ENCODE data around the gene ZKSCAN1.

ZKSCAN1 gene

DNA sequence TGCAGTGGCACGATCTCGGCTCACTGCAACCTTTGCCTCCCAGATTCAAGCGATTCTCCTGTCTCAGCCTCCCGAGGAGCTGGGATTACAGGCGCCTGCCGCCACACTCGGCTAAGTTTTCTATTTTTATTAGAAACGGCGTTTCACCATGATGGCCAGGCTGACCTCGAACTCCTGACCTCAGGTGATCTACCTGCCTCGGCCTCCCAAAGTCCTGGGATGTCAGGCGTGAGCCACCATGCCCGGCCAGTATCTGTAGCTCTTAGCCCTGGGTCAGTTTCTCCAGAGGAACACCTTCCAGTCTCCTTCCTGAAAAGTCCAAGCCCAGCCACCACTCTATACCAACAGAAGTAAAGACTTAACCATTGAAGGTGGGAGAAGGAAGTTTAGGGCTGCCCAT, 15.2 kb upstream of the ZKSCAN1 start:
- H3K23ac ChIP-seq (ENCODE audit: low read length) = no peak overlapping the region
- WGBS (ENCODE audit: extremely low coverage, insufficient coverage, insufficient read length) = no CpG with 5 or more reads among the region's 13 CpGs
- no peak overlapping the region for H3K4ac ChIP-seq (ENCODE audit: low read depth, low read length)
- no peak for DNase-seq
- no peak overlapping the region for H3K4me3 ChIP-seq (ENCODE audit: low read depth, low read length)
- H2AK5ac ChIP-seq (ENCODE audit: low read length) = no peak overlapping the region
- H2BK5ac ChIP-seq (ENCODE audit: low read depth, low read length, poor library complexity) = no peak overlapping the region
- H3K79me1 ChIP-seq (ENCODE audit: low read length) = no peaks in the 10 kb centered on the region
- no peak overlapping the region for H3K18ac ChIP-seq (ENCODE audit: low read length)
- H2BK12ac ChIP-seq (ENCODE audit: low read length) = no peak overlapping the region
- H3K9me3 ChIP-seq (ENCODE audit: insufficient read depth, low read depth, low read length) = no peaks in the 10 kb centered on the region
- no peak overlapping the region for H3K9ac ChIP-seq (ENCODE audit: low read length)
- no peak overlapping the region for H3K14ac ChIP-seq (ENCODE audit: low read length)
- H3K79me2 ChIP-seq (ENCODE audit: control insufficient read depth, insufficient read depth, low read length, poor library complexity) = no peaks in the 10 kb centered on the region
- H3K27me3 ChIP-seq (ENCODE audit: insufficient read depth, low read length) = no peaks in the 10 kb centered on the region
- no peaks in the 10 kb centered on the region for H3K4me1 ChIP-seq (ENCODE audit: control insufficient read depth in 1 of 2, insufficient read depth in 2 of 2, low read length in 2 of 2)
- H2AFZ ChIP-seq (ENCODE audit: insufficient read depth, low read length, poor library complexity) = no peak overlapping the region
- H4K8ac ChIP-seq (ENCODE audit: low read depth, low read length) = no peak overlapping the region
- H3K27ac ChIP-seq (ENCODE audit: low read depth, low read length) = no peak overlapping the region
- H4K12ac ChIP-seq (ENCODE audit: low read depth, low read length) = no peak overlapping the region
- no peak overlapping the region for H3K4me2 ChIP-seq (ENCODE audit: low read length)
- H2BK120ac ChIP-seq (ENCODE audit: insufficient read depth, low read length, poor library complexity) = no peak overlapping the region
- H3K36me3 ChIP-seq (ENCODE audit: control insufficient read depth in 1 of 2, insufficient read depth in 2 of 2, low read length in 2 of 2) = no peaks in the 10 kb centered on the region
- no peak overlapping the region for H4K91ac ChIP-seq (ENCODE audit: low read depth, low read length)

DNA sequence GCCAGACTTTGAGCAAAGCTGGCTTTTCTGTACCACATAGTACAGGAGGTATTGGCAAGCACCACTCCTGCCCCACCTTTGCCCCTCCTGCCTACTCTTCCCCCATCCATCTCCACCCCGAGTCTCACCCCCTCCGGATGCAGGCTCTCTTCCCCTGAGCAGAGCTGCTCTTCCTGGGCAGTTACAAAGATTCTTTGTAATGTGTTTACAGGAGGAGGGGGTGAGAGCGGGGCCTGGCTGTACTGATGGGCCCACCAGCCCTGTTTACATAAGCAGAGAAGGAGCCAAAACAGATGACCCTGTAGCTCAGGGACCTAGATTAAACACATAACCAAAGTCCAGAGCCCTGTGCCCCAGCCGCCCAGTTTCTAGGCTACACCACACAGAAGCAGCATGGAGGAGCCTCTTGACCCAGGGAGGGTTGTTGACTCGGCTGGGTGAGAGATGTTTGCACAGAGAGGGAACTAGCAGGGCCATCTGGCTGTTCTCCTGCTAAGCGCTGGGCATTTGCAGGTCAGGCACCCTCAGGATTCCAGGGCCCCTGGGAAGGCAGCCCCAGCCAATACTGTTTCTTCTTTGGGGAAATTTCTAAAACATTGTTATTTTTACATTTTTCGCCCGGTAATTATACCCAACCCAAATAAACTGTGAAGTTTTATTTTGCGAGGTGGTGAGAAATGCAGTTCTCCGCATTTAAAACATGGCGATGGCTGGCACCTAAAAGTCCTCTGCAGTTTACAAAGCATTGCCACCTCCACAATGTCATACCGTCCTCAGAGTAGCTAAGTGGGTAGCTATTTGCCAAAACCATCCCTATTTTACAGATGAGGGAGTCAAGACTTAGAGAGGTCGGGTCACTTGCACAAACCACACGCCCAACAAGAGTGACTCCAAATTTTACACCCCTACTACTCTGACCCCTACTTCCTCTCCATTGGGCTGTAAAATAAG, 11.4 kb upstream of the ZKSCAN1 start:
- Histone ChIP-seq H2AFZ (ENCODE audit: insufficient read depth, low read length, poor library complexity) (no peak overlapping the region), H3K9ac (ENCODE audit: low read length) (no peak overlapping the region), H4K12ac (ENCODE audit: low read depth, low read length) (no peak overlapping the region), H3K79me1 (ENCODE audit: low read length) (no peaks in the 10 kb centered on the region), H3K27ac (ENCODE audit: low read depth, low read length) (no peak overlapping the region), H4K8ac (ENCODE audit: low read depth, low read length) (no peak overlapping the region), H2BK5ac (ENCODE audit: low read depth, low read length, poor library complexity) (no peak overlapping the region), H4K91ac (ENCODE audit: low read depth, low read length) (no peak overlapping the region), H3K4ac (ENCODE audit: low read depth, low read length) (no peak overlapping the region), H3K23ac (ENCODE audit: low read length) (no peak overlapping the region), H3K36me3 (ENCODE audit: control insufficient read depth in 1 of 2, insufficient read depth in 2 of 2, low read length in 2 of 2) (no peaks in the 10 kb centered on the region), H3K4me3 (ENCODE audit: low read depth, low read length) (no peak overlapping the region), H3K4me2 (ENCODE audit: low read length) (no peak overlapping the region), H2BK12ac (ENCODE audit: low read length) (no peak overlapping the region), H2AK5ac (ENCODE audit: low read length) (no peak overlapping the region), H2BK120ac (ENCODE audit: insufficient read depth, low read length, poor library complexity) (no peak overlapping the region), H3K27me3 (ENCODE audit: insufficient read depth, low read length) (no peaks in the 10 kb centered on the region), H3K4me1 (ENCODE audit: control insufficient read depth in 1 of 2, insufficient read depth in 2 of 2, low read length in 2 of 2) (peaks cover 4 to 6% of the 10 kb centered on the region in 2 experiments), H3K14ac (ENCODE audit: low read length) (no peak overlapping the region), H3K79me2 (ENCODE audit: control insufficient read depth, insufficient read depth, low read length, poor library complexity) (no peaks in the 10 kb centered on the region), H3K18ac (ENCODE audit: low read length) (no peak overlapping the region), H3K9me3 (ENCODE audit: insufficient read depth, low read depth, low read length) (no peaks in the 10 kb centered on the region)
- no peak for DNase-seq
- WGBS (ENCODE audit: extremely low coverage, insufficient coverage, insufficient read length) = no CpG with 5 or more reads among the region's 14 CpGs

DNA sequence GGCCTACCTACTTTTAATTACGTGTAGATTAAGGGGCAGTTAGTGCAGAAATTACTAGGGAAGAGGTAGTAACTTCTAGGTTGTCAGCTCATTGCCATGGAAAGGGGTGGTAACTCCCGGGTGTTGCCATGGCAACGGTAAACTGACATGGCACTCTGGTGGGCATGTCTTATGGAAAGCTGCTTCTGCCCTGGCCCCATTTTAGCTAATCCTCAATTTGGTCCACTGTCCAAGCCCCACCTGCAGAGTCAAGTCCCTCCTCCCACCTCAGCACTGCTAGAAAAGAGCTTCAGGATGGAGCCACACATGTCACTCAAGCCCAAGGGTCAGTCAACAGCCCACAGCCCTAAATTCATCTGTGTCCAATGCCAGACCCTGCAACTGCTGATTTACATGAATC, 7.5 kb upstream of the ZKSCAN1 start:
- H3K36me3 ChIP-seq (ENCODE audit: control insufficient read depth in 1 of 2, insufficient read depth in 2 of 2, low read length in 2 of 2) = no peaks in the 10 kb centered on the region
- H2BK5ac ChIP-seq (ENCODE audit: low read depth, low read length, poor library complexity) = no peak overlapping the region
- H4K12ac ChIP-seq (ENCODE audit: low read depth, low read length) = no peak overlapping the region
- H4K91ac ChIP-seq (ENCODE audit: low read depth, low read length) = no peak overlapping the region
- H3K9me3 ChIP-seq (ENCODE audit: insufficient read depth, low read depth, low read length) = no peaks in the 10 kb centered on the region
- H3K4me3 ChIP-seq (ENCODE audit: low read depth, low read length) = no peak overlapping the region
- H2BK12ac ChIP-seq (ENCODE audit: low read length) = no peak overlapping the region
- H2AFZ ChIP-seq (ENCODE audit: insufficient read depth, low read length, poor library complexity) = no peak overlapping the region
- no peak overlapping the region for H3K9ac ChIP-seq (ENCODE audit: low read length)
- no peak overlapping the region for H2BK120ac ChIP-seq (ENCODE audit: insufficient read depth, low read length, poor library complexity)
- DNase-seq = peak in 1 of 2 donors; percentile 3
- no peak overlapping the region for H2AK5ac ChIP-seq (ENCODE audit: low read length)
- H3K79me1 ChIP-seq (ENCODE audit: low read length) = no peaks in the 10 kb centered on the region
- H3K79me2 ChIP-seq (ENCODE audit: control insufficient read depth, insufficient read depth, low read length, poor library complexity) = no peaks in the 10 kb centered on the region
- no peak overlapping the region for H3K14ac ChIP-seq (ENCODE audit: low read length)
- H4K8ac ChIP-seq (ENCODE audit: low read depth, low read length) = no peak overlapping the region
- H3K27me3 ChIP-seq (ENCODE audit: insufficient read depth, low read length) = no peaks in the 10 kb centered on the region
- no peak overlapping the region for H3K18ac ChIP-seq (ENCODE audit: low read length)
- WGBS (ENCODE audit: extremely low coverage, insufficient coverage, insufficient read length) = no CpG with 5 or more reads among the region's 3 CpGs
- no peak overlapping the region for H3K4me2 ChIP-seq (ENCODE audit: low read length)
- no peak overlapping the region for H3K23ac ChIP-seq (ENCODE audit: low read length)
- peaks cover 4 to 6% of the 10 kb centered on the region in 2 experiments for H3K4me1 ChIP-seq (ENCODE audit: control insufficient read depth in 1 of 2, insufficient read depth in 2 of 2, low read length in 2 of 2)
- H3K4ac ChIP-seq (ENCODE audit: low read depth, low read length) = no peak overlapping the region
- H3K27ac ChIP-seq (ENCODE audit: low read depth, low read length) = no peak overlapping the region

DNA sequence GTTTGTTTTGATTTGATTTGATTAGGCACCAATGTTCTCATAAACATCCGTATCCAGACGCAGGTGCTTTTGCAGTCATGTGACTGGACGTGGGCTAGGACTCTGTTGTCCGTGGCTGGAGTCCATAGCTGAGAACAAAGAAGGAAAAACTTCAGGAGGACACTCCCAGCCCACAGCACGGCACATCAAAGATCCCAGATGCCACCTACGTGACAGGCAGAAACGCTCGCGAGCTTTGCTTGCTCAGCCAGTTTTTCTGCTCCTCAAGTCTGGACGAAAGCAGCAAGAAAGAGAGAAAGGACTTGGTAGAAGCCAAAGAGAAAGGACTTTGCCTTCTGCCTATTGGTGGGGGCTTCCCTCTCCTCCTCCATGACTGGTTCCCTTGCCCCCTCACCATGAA, 6.9 kb upstream of the ZKSCAN1 start:
- Histone ChIP-seq H3K79me1 (ENCODE audit: low read length) (no peaks in the 10 kb centered on the region), H3K9me3 (ENCODE audit: insufficient read depth, low read depth, low read length) (no peaks in the 10 kb centered on the region), H3K23ac (ENCODE audit: low read length) (no peak overlapping the region), H3K14ac (ENCODE audit: low read length) (no peak overlapping the region), H4K8ac (ENCODE audit: low read depth, low read length) (peak overlapping the region; percentile 18), H4K91ac (ENCODE audit: low read depth, low read length) (peak overlapping the region; percentile 4), H2BK120ac (ENCODE audit: insufficient read depth, low read length, poor library complexity) (no peak overlapping the region), H3K36me3 (ENCODE audit: control insufficient read depth in 1 of 2, insufficient read depth in 2 of 2, low read length in 2 of 2) (no peaks in the 10 kb centered on the region), H3K27me3 (ENCODE audit: insufficient read depth, low read length) (no peaks in the 10 kb centered on the region), H2BK5ac (ENCODE audit: low read depth, low read length, poor library complexity) (no peak overlapping the region), H3K4me1 (ENCODE audit: control insufficient read depth in 1 of 2, insufficient read depth in 2 of 2, low read length in 2 of 2) (peaks cover 4 to 6% of the 10 kb centered on the region in 2 experiments), H3K18ac (ENCODE audit: low read length) (no peak overlapping the region), H3K4me3 (ENCODE audit: low read depth, low read length) (no peak overlapping the region), H2AFZ (ENCODE audit: insufficient read depth, low read length, poor library complexity) (no peak overlapping the region), H2AK5ac (ENCODE audit: low read length) (no peak overlapping the region), H3K9ac (ENCODE audit: low read length) (no peak overlapping the region), H3K4ac (ENCODE audit: low read depth, low read length) (no peak overlapping the region), H2BK12ac (ENCODE audit: low read length) (no peak overlapping the region), H3K27ac (ENCODE audit: low read depth, low read length) (no peak overlapping the region), H3K79me2 (ENCODE audit: control insufficient read depth, insufficient read depth, low read length, poor library complexity) (no peaks in the 10 kb centered on the region), H3K4me2 (ENCODE audit: low read length) (no peak overlapping the region), H4K12ac (ENCODE audit: low read depth, low read length) (no peak overlapping the region)
- peak; percentile 64 to 84 for DNase-seq
- no CpG with 5 or more reads among the region's 10 CpGs for WGBS (ENCODE audit: extremely low coverage, insufficient coverage, insufficient read length)

All from trophoblast cell (in vitro differentiated cells and primary cell).